ENCODE data around the gene SEC14L3. TPM values are rescaled to one million over a fixed set of nuclear protein-coding genes. Genes with fewer than 3 reads are reported as not detected.

SEC14L3 gene
- total and polyA plus RNA-seq, 2 of the 4 experiments (the other 2 are of a cell fraction): not detected

- 0 out of 2 replicates have a peak, but pooled peaks have one; percentile 1 for TF ChIP-seq CTCF (conservative IDR thresholded peaks at IDR 0.05; ENCODE audit: low read depth, low read length)
Observed at GRCh38 chr22:30425616-30426387, 46.0 kb downstream of the SEC14L3 start, which contains the start of gene MTFP1 (continued).

- no peak for DNase-seq
- TF ChIP-seq CTCF (conservative IDR thresholded peaks at IDR 0.05; ENCODE audit: low read depth, low read length) (no peak), CHD1 (IDR thresholded peaks at IDR 0.05; ENCODE audit: low read depth, low read length) (no peak), RCOR1 (IDR thresholded peaks at IDR 0.05; ENCODE audit: insufficient replicate concordance, low read length) (no peak), USF2 (IDR thresholded peaks at IDR 0.05; ENCODE audit: low read depth, low read length) (no peak), SMC3 (IDR thresholded peaks at IDR 0.05; ENCODE audit: low read depth, low read length) (no peak), NFE2L2 (IDR thresholded peaks at IDR 0.05; ENCODE audit: low read depth, low read length) (no peak)
- Histone ChIP-seq H3K9me1 (ENCODE audit: insufficient read depth, low read length) (peaks cover 14% of the 10 kb centered on the region), H2BK15ac (ENCODE audit: low read depth, low read length) (0 out of 3 replicates have a peak overlapping the region, but pooled peaks have one; percentile 29), H4K20me1 (ENCODE audit: insufficient read depth, low read length) (no peaks in the 10 kb centered on the region), H3K23ac (ENCODE audit: low read depth, low read length) (peak overlapping the region; percentile 55), H3K4ac (ENCODE audit: low read depth, low read length) (peak overlapping the region; percentile 89), H2BK120ac (ENCODE audit: low read depth, low read length) (peak overlapping the region; percentile 64; the same call in 1 of the 2 replicates), H3K79me1 (ENCODE audit: low read depth in 1 of 2, low read length in 2 of 2) (peaks cover 17 to 41% of the 10 kb centered on the region in 2 experiments; a peak in 3 of 4 replicates), H3K56ac (ENCODE audit: extremely low read depth, insufficient read depth, low read length) (peak overlapping the region; percentile 86), H3K9me3 (ENCODE audit: control insufficient read depth, insufficient read depth, low read length) (no peaks in the 10 kb centered on the region), H3K4me1 (ENCODE audit: control insufficient read depth, insufficient read depth, low read length) (peaks cover 22% of the 10 kb centered on the region), H3K4me2 (ENCODE audit: low read depth, low read length) (peak overlapping the region; percentile 93), H2AK5ac (ENCODE audit: low read depth, low read length) (peak overlapping the region; percentile 35; the same call in 1 of the 2 replicates), H2BK20ac (ENCODE audit: low read depth, low read length) (peak overlapping the region; percentile 35; the same call in 1 of the 2 replicates), H2BK5ac (ENCODE audit: low read depth, low read length, poor library complexity, severe bottlenecking) (peak overlapping the region; percentile 63), H3K27ac (ENCODE audit: insufficient read depth, low read length) (peak overlapping the region; percentile 87), H4K8ac (ENCODE audit: low read depth in 2 of 2, low read length in 2 of 2) (peak overlapping the region; percentile 41 to 90), H3K9ac (ENCODE audit: low read depth, low read length) (peak overlapping the region; percentile 94), H3K14ac (replicated peaks; ENCODE audit: low read depth, low read length) (peak overlapping the region; percentile 88), H4K91ac (ENCODE audit: insufficient read depth, low read depth, low read length) (peak overlapping the region; percentile 67; the same call in 1 of the 2 replicates), H2AK9ac (replicated peaks; ENCODE audit: low read depth, low read length, poor library complexity) (peak overlapping the region; percentile 68), H3K4me3 (ENCODE audit: insufficient read depth, low read depth, low read length) (peak overlapping the region; percentile 73), H2AFZ (replicated peaks; ENCODE audit: low read length, poor library complexity) (peak overlapping the region; percentile 95), H4K5ac (ENCODE audit: low read depth, low read length) (peak overlapping the region; percentile 87), H3K27me3 (ENCODE audit: control insufficient read depth, insufficient read depth, low read length) (no peaks in the 10 kb centered on the region), H3K36me3 (ENCODE audit: control insufficient read depth, insufficient read depth, low read length) (peaks cover 9% of the 10 kb centered on the region), H3K18ac (ENCODE audit: low read depth, low read length) (peak overlapping the region; percentile 62; the same call in 1 of the 2 replicates)
- no peak for ATAC-seq (ENCODE audit: low read depth)
- dilution Hi-C loops (cut with HindIII; ENCODE audit: low sequenced_read_pairs, unreplicated experiment) (no loop called here), intact Hi-C loops (cut with micrococcal nuclease) (no loop called here), in situ Hi-C loops (cut with MboI; ENCODE audit: low sequenced_read_pairs) (no loop called here)
- POLR2A ChIA-PET (ENCODE audit: unreplicated experiment): interaction anchor here (0.6 kb wide), 1 partner anchor 51 kb away, joined by 7 read pairs; no protein-coding TSS in a partner anchor
- WGBS, 2 experiments (ENCODE audit: extremely low coverage in 2 of 2, insufficient read length in 1 of 2): no CpG with 5 or more reads among the region's 9 CpGs
- BruUV-seq (replicated peaks): no TSS peak
- CTCF ChIA-PET: interaction anchor here (0.7 kb wide), 1 partner anchor 22 kb away, joined by 4 read pairs; no protein-coding TSS in a partner anchor
Observed at GRCh38 chr22:30425327-30425615, 46.5 kb downstream of the SEC14L3 start.
